HG02588 (cell line): ENCODE data around the gene ARHGEF37.

Experiments
- ATAC-seq: cut with Tn5 transposase; IDR thresholded peaks from one replicate; pipeline ENCODE4 v1.9.1; 2021; ENCODE audit warnings: mild to moderate bottlenecking, moderate library complexity; ENCODE audit not compliant: unreplicated experiment

Gene ARHGEF37

DNA sequence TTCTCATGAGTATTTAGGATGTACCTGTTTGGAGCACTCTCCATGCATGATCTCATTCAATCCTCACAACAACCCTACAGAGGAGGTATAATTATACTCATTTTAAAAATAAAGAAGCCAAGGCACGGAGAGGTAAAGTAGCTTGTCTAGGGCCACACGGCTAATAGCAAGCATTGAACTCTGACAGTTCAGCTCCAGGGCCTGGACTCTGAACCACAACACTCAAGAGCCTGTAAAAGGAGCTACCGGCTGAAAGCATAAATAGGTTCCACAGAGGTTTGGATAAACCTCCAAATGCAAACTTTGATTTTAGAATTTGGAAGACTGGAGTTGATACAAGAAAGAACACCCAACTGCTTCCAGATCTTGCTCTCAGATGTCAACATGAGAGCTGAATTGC lies 41.2 kb downstream of the ARHGEF37 start:
- ATAC-seq: no peak

- no peak for ATAC-seq
These were observed 42.2 kb downstream of the ARHGEF37 start for GRCh38 chr5:149623473-149623872.

GRCh38 chr5:149627070-149627469 lies 45.8 kb downstream of the ARHGEF37 start:
- ATAC-seq: no peak

- ATAC-seq: no peak
These were observed 46.9 kb downstream of the ARHGEF37 start for GRCh38 chr5:149628221-149628620.

DNA sequence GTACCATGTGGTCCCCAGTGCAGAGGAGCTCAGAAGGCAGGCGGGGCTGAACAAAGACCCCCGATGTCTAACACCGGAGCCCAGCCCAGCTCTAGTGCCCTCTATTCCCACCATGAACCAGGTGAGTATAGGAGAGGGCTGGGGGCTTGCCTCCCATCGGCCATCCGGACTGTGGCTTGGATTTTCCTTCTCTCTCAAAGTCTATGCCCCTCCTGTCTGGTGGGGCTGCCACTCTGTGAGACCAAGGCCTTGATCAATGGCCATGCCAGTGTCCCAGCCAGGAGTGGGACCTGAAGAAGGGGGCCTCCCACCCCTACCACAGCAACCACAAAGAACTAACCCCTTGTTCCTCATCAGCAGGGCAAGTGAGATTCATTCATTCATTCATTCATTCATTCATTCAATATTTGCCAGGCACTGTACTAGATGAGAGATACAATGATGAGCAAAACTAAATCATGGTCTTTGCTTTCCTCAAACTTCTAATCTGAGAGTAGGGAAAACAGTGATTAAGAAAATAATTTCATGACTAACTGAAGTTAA lies 47.6 kb downstream of the ARHGEF37 start:
- no peak for ATAC-seq

- no peak for ATAC-seq
These were observed 48.1 kb downstream of the ARHGEF37 start for GRCh38 chr5:149629421-149629820.

DNA sequence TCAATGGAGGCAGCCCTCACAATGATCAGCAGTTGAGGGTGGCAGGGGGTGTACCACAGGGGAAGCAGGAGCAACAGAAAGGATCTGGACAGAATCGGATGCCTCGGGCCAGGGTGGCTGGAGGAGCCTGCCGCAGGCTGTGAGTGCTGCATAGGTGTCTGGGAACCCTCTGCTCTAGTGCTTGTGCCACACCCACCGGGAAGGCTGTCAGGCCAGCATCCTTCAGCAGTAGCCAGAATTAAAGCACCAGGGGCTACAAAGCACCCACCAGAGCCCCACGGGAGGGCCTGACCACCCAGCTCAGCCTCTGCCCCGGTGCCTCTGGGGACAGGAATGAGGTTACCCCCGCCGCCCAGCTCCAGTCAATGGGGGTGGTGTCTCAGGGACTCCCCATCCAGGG lies 49.0 kb downstream of the ARHGEF37 start:
- ATAC-seq: no peak

GRCh38 chr5:149631506-149631905 lies 50.2 kb downstream of the ARHGEF37 start:
- no peak for ATAC-seq

- ATAC-seq: no peak
These were observed 51.3 kb downstream of the ARHGEF37 start for GRCh38 chr5:149632311-149633251.

DNA sequence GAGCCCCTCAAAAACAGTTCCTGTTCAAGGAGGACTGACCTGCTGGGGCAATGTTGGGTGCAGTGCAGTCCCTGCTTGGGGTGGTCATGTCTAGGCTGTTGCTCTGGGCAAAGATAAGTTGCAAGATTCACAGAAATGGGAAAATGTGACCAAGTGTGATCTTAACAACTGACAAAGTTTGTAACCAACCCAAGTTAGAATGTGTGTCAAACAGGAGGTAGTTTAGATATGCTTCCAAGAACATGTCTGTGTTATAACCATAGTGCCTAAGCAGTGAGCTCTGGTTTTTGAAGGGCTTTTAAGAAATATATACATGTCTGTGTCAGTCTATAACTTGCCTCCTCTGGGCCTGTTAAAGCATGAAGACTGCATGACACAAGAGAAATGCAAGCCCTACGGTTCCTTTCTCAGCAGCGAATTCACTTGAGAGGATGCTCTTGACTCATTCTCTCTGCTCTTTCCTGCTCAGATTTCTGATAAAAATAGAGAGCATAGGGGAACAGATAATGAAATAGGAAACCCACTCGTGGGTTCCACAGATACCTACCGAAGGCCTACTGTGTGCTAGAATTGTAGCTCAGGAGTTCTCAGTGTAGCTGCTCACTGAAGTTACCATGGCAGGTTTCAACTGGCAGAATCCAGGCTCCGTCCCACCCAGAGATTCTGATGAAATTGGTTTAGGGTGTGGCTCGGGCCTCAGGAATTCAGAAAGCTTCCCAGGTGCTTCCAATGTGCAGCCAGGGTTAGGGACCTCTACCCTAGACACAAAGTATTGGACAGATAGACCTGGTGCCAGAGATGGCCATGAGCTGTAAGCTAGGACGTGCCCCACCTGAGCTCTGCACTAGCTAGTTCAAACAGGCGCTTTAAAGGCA lies 52.4 kb downstream of the ARHGEF37 start:
- no peak for ATAC-seq

DNA sequence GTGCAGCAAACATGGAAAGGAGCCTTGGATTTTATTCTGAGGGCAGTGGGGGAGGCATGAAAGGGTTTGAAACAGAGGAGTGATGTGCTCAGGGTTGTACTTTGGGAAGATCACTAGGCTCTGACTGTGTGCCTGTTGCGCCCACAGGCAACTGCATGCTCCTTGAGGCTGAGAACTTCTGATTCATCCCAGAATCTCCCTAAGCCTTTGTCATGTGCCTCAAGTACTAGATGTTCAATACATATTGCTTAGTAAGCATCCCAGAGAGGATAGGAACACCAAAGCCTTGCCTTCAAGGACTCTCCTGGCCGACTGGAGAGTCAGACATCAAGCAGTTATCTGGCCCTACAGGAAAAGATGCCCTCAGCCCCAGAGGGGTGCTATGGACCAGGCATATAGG lies 54.1 kb downstream of the ARHGEF37 start:
- no peak for ATAC-seq

- ATAC-seq: no peak
These were observed 55.0 kb downstream of the ARHGEF37 start for GRCh38 chr5:149636191-149636860.

GRCh38 chr5:149636861-149637246 lies 55.6 kb downstream of the ARHGEF37 start:
- no peak for ATAC-seq

GRCh38 chr5:149638136-149638535 lies 56.8 kb downstream of the ARHGEF37 start:
- no peak for ATAC-seq

DNA sequence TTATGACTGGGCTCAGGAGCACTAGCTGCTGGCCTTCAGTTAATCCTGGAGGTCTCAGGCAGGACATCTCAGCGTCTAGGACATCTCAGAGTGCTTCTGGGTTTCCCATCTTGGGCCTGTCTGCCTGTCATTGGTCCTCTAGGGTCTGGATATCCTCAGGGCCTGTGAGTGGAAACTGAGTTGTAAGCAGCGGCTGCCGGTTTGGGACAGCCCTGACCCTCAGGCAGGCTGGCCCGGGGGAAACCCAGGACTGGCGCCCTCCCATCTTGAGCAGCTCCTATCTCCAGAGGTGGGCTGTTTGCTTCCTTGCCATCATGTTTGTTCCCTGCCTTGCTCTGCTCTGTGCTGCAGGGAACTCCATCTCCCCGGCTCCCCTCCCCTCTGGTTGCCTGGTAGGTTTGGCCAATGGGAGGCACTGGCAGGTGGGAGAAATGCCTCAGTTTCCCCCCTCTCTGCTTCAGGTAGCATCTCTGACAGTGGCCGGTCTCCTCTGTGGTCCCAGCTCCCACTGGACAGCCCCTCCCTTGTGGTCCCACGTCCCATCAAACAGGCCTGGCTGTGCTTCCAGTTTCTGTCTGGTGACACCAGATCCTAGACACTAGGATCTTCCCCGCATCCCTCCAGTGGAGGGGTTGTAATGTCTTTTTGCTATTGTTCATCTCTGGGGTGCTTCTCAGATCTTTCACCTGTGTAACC lies 57.4 kb downstream of the ARHGEF37 start:
- ATAC-seq: no peak

DNA sequence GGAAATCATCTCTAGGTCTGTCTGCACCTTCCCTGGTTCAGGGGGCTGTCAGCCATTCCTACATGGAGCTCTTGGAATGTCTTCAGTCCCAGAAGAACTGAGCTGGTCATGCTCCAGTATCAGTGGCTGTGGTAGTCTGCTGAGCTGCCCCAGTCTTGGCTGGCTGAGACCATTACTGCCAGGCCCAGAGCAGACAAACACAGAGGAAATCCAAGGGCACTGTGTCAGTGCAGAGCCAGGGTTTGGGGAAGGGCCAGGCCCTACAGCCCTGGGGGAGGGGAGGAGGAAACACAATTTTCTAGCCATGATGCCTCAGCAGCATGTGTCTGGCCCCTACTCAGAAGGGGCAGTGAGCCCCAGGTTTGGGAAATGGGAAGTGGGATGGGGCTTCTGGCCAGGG lies 58.4 kb downstream of the ARHGEF37 start:
- no peak for ATAC-seq

DNA sequence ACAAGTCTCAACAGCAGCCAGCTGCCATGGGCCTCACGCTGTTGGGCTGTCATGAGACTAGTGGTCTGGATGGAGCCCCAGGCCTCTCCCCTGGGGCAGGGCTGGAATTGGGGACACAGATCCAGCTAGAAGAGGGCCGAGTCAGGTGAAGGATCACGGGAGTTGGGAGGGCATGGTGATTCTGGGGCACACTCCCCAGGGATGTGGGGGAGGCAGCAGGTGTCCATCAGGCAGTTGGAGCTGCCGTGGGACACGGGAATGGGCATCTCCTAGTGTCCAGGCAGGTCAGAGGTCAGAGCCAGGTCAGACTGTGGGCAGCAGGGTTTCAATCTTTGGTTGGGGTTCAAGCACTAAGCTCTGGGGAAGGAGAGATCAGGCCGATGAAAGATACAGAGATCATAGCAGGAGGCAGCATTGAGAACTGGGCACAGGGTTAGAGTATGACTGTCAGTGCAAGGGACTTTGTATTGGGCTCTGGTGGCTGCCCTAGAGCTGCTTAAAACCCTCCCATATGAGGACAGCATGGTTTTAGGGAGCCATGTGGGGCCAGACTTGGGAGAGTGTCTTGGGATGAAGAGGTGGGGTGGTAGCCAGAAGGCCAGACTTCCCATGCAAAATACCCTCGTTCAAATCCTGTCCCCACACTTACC lies 59.2 kb downstream of the ARHGEF37 start:
- ATAC-seq: no peak

- no peak for ATAC-seq
These were observed 59.8 kb downstream of the ARHGEF37 start for GRCh38 chr5:149641000-149641576.

DNA sequence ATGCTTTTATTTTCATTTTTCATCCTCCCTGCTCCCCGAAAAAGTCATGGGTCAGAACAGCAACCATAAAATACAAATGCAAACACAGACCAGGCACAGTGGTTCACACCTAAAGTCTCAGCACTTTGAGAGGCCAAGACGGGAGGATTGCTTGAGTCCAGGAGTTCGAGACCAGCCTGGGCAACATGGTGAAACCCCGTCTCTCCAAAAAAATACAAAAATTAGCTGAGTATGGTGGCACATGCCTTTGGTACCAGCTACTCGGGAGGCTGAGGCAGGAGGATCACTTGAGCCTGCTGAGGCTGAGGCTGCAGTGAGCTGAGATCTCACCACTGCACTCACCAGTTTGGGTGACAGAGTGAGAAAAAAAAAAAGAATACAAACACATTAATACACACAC lies 60.3 kb downstream of the ARHGEF37 start:
- ATAC-seq: no peak

DNA sequence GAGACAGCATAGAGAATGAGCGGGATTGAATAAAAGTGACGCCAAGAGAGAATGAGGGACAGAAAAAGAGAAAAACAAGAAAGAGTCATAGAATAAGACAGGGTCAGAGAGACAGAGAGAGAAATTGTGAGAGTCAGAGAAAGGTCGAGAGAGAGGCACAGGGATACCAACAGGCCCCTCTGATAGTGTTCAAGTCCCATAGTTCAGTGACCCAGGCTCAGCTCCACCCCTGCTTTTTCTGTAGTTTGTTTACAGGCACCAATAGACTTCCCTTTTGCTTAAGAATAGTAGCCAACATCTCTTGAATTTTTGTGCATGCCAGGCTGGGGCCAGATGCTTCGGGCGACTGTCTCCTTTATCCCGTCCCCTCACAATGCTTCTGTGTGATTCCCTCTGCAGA lies 62.5 kb downstream of the ARHGEF37 start:
- ATAC-seq: no peak
